ENCODE measurements around the gene CLIC3.

Gene CLIC3

DNA sequence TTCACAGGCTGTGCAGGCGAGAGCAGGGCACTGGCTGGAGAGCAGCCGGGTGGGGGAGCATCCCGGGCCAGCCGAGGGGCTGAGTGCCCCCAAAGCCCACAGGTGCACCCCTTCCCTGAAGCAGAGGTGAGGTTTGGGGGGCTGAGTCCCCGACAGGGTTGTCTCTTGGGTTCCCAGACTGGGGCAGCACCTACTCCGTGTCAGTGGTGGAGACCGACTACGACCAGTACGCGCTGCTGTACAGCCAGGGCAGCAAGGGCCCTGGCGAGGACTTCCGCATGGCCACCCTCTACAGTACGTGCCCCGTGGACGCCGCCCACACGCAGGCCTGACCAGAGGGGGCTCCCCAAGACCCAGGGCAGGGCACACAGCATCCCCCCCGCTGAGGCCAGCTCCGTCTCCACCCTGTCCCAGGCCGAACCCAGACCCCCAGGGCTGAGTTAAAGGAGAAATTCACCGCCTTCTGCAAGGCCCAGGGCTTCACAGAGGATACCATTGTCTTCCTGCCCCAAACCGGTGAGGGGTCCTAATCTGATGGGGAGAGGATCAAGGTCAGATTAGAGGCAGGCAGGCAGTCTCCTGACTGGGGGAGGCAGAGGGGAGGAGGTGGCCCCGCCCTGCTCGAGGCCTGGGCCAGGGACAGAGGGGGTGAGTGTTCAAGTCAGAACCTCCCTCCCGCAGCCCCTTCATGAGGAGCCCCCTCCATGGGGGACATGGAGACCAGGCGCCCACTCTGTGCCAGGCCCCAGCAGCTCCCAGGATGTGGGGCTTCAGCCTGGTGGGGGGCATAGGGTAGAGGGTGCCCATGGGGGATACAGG is 16.4 kb downstream of the CLIC3 start:
- DNase-seq: no peak

- DNase-seq: no peak
These were observed 17.4 kb downstream of the CLIC3 start for GRCh38 chr9:136978865-136979544.

- DNase-seq: peak; percentile 16 to 83 (median 66)
These were observed 18.1 kb downstream of the CLIC3 start for GRCh38 chr9:136978073-136978864.

GRCh38 chr9:136977649-136978072 is 18.7 kb downstream of the CLIC3 start:
- no peak for DNase-seq

- no peak for DNase-seq
These were observed 19.1 kb downstream of the CLIC3 start, which contains the start of gene PTGDS for GRCh38 chr9:136977223-136977622. Gene PTGDS (plus strand): TSS chr9:136977504. CDS start chr9:136977579, 75 bp downstream.

DNA sequence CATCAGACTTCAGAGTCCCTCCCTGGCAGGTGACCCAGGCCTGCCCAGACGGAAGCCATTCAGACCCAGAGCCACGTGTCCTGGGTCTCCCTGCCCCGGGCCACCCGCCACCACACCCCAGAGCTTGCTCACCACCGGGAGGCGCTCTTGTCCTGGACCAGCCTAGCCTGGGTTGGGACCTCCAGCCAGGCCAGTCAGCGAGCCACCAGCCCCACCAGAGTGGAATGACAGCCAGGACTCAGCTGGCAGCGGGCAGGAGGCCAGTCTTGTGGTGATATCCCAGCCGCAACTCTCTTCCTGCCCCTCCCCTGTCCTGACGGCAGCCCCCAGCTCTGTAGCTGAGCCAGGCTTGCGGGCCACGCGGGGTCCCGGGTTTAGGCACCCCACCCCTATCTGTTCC is 20.7 kb downstream of the CLIC3 start:
- no peak for DNase-seq

DNA sequence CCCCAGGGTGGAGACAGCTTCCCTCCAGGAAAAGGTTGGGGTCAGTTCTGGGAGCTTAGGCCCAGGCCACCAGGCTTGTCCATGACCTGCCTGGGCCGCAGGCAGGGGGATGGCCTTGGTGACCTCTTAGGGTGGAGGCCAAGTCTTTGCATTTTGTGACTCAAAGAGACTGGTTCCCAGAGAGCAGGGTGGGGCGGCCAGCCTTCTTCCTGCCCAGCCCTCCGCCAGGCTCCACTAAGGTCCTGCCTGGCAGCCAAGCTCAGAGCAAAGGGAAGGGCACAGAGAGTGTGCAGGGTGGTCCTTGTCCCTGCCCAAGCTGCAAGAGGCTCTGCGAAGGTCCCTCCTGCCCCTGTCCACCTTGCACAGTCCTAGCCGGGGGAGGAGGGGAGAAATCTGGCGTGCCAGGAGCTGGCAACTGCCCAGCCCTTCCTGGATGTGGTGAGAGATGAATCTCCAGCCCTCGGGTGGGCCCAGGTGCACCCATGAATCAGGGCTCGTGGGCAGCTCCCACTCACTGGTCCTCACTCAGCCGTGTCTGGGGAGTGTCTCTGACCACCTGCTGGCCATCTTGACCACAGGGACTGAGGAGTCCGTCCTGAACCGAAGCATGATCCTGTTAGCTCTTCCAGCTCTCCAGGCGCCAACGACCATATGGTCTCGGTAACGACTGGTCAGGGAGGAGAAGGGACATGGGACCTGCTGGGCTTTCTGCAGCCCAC is 21.4 kb downstream of the CLIC3 start:
- DNase-seq: no peak

DNA sequence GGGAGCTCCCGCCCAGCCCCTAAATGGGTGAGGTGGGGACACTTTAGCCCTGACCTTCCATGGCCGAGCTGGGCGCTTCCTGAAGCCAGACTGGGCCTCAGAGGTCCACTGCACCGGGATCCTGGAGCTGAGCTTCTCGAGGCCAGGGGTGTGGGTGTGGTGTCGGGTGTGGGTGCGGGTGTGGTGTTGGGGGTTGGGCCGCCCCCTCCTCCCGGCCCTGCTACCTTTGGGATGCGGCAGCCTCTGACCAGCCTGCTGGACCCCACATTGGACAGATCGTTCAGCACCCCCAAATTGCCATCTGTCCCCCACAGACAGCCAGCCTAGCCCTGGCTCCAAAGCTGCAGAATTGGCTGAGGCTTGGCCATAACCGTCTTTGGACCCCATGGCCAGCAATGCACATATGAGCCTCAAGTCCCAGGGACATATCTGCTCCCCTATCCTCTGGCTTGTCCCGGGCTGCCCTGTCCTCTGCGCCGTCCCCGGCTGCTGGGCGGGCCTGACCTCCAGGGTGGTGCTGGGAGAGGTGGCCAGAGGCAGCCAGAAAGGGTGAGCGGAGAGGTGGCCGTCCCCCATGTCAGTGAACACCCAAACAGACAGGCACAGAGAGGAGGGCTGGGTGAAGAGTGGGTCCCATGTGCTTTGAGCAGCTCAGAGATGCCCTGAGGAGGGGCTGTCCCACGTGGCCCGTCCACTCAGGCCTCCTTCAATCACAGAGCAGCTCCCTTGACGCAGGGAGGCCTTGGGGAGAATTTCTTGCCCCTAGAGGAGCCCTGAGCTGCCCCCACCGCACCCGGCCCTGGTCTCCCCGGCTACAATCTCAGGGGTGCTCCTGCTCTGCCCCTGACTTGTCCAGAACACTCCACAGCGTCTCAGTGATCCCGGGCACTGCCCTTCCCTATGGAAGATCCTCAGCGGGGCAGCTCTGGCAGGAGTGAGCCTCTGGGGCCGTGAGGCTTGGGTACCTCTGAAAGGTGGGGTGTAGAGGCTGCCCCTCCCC is 22.4 kb downstream of the CLIC3 start:
- DNase-seq: no peak

- DNase-seq: no peak
These were observed 23.6 kb downstream of the CLIC3 start for GRCh38 chr9:136972743-136973142.

- DNase-seq: no peak
These were observed 24.0 kb downstream of the CLIC3 start for GRCh38 chr9:136972335-136972734.

DNA sequence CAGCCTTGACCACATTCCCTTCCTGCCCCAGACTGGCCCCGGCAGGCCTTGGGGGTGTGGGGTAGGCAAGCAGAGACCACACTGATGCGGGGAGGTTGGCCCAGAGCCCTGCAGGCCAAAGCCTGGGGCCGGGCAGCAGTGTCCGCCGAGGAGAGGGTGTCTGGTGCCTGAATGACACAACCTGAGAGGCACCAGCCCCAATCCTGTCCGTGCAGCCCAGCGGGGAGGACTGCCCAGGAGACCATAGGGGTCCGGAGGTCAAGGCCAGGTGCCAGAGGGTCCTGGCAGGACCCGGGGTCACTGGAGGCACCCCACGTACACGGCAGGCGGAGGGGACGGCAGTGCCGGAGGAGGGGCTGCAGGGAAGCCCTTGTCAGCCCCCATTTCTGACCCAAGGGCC is 24.6 kb downstream of the CLIC3 start:
- no peak for DNase-seq

DNA sequence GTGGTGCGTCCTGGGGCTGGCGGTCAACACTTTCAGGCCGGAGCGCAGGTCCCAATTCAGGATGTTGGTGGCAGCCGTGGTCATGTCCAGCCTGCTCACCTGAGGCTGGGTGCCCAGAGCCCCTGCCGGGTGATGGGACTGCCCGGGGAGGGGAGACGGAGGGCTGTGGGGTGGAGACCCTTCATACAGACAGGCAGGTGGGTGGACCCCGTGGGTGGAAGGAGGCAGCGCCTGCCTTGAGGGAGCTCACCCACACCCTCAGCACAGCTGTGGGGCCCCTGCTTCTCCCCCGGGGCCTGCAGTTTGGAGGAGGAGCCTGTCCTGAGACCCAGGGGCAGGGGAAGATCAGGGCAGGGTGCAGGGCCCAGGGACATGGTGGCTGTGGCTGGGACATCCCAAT is 26.0 kb downstream of the CLIC3 start:
- DNase-seq: no peak

GRCh38 chr9:136969774-136970173 is 26.6 kb downstream of the CLIC3 start:
- DNase-seq: no peak

GRCh38 chr9:136969150-136969549 is 27.2 kb downstream of the CLIC3 start:
- DNase-seq: no peak

- no peak for DNase-seq
These were observed 27.8 kb downstream of the CLIC3 start for GRCh38 chr9:136968333-136969127.

DNA sequence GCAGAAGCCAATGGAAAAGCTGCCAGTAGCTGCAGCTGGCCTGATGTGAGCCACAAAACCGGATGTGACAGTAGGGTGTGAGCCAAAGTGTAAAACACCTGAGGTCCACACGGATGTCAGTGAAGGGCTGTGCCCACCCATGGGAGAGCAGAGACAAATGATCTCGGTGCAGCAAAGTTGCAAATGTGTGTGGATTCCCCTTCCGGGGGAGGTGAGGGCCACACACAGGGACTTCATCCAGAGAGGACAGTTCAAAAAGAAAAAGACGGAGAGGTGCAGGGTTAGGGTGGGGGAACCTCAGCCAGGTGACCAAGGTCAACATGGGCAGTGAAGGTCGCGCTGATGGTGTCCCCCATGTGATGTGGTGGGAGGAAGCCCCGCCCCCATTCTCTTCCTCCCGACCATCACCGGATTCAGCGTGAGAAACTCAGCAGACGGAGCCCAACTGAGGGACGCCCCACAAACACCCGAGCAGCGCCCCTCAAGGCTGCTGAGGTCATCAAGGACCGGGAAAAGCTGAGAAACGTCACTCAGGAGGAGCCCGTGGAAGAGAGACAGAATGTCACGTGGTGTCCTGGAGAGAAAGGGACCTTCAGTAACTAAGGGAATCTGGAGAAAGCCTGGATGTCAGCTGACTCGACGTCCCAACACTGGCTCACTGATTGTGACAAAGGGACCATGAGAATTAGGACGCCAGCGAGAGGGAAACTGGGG is 30.4 kb downstream of the CLIC3 start:
- DNase-seq: no peak

DNA sequence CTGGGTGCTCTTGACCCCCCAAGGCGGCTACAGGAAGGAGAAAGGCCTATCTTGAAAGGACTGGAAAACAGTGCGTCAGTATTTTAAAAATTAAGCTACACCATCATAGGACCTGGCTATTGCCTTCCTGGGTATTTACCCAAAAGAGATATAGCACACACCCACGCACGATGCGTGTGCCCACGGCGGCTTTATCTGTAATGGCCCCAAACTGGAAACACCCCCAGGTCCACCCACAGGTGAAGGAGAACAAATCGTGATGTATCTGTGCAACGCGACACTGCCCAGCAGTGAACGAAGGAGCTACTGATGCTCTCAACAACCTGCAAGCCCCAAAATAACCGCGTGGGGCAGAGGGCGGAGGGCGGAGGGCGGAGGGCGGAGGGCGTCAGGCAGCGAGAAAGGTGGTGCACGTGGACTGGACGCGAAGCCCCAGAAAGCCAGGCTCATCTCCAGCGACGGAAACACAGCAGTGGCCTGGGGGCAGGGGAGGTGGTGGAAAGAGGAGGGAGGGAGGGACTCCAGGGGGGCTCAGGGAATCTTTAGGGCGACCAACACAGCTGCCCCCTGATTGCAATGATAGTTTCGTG is 31.4 kb downstream of the CLIC3 start:
- no peak for DNase-seq

DNA sequence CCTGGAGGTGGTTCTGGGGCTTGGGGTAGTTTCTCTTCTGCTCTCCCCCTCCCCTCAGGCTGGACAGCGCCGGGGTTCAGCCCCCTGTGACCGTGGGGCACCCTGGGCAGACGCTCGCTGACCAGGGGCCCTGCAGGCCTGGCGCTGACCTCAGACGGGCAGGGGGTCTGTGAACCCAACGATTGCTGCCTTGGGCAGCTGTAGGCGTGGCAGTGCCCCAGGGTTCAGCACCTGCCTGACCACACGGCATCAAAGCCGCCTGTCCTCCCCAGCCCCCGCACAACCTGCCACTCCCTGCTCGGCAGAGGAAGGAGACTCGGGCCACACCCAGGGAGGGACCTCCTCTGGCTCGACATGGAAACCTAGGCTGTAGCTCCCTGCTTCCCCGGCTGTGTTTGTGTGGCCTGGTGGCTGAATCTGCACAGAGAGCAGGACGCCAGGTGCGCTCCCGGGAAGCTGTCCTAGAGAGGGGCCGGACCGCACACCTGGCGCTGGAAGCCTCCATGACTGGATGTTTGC is 32.1 kb downstream of the CLIC3 start:
- DNase-seq: no peak

- no peak for DNase-seq
These were observed 32.6 kb downstream of the CLIC3 start for GRCh38 chr9:136963751-136964150.
